Mesothelial cell of epicardium (in vitro differentiated cells): Measurements from ENCODE around the gene ATP2A2. TPM values are rescaled to one million over a fixed set of nuclear protein-coding genes. Genes with fewer than 3 reads are reported as not detected.
A peak's percentile ranks its signal among the peaks of the same experiment; 100 is the strongest.

Source experiments
- DNase-seq, 2 experiments: peaks; one replicate each; pipeline ENCODE4 v3.0.0; 2021; ENCODE audit warnings: low spot score in 2 of 2; ENCODE audit not compliant: unreplicated experiment in 2 of 2
- H3K27ac Mint-ChIP-seq: 2 replicates; pipeline ENCODE4 v1.8.0; 2021; ENCODE audit warnings: mixed read lengths
- H3K27me3 Mint-ChIP-seq: 2 replicates; pipeline ENCODE4 v1.8.0; 2021; ENCODE audit warnings: low read depth, mixed read lengths
- H3K36me3 Mint-ChIP-seq: 2 replicates; pipeline ENCODE4 v1.8.0; 2021; ENCODE audit warnings: mixed read lengths
- H3K4me1 Mint-ChIP-seq: 2 replicates; pipeline ENCODE4 v1.8.0; 2021; ENCODE audit warnings: mixed read lengths
- H3K4me3 Mint-ChIP-seq: 2 replicates; pipeline ENCODE4 v1.8.0; 2021; ENCODE audit warnings: mild to moderate bottlenecking, moderate library complexity, mixed read lengths
- H3K9me3 Mint-ChIP-seq: 2 replicates; pipeline ENCODE4 v1.8.0; 2021; ENCODE audit warnings: mixed read lengths
- CTCF ChIP-seq: fragments of 200-600 bp; sonication (generic); IDR thresholded peaks from one replicate; pipeline ENCODE4 v1.5.0; 2021; ENCODE audit warnings: antibody characterized with exemption; ENCODE audit not compliant: unreplicated experiment
- total RNA-seq: library from RNA; stranded (reverse); gene quantifications from 3 replicates; pipeline ENCODE4 v1.2.1, GENCODE V29; 2021

The ATP2A2 gene
- total RNA-seq, 1 donor from 2014 or later = 186 TPM

- Mint-ChIP-seq H3K36me3 (no peaks in the 10 kb centered on the region), H3K9me3 (no peaks in the 10 kb centered on the region), H3K27me3 (no peaks in the 10 kb centered on the region), H3K27ac (no peak overlapping the region), H3K4me3 (no peak overlapping the region), H3K4me1 (peaks cover 29% of the 10 kb centered on the region)
- DNase-seq = no peak
- no peak for TF ChIP-seq CTCF
Observed at GRCh38 chr12:110262442-110263388, 18.3 kb upstream of the ATP2A2 start.

- Mint-ChIP-seq H3K27ac (peak overlapping the region; percentile 86), H3K9me3 (no peaks in the 10 kb centered on the region), H3K4me3 (no peak overlapping the region), H3K27me3 (no peaks in the 10 kb centered on the region), H3K36me3 (no peaks in the 10 kb centered on the region), H3K4me1 (peaks cover 56% of the 10 kb centered on the region)
- DNase-seq = no peak
- TF ChIP-seq CTCF = no peak
Observed at GRCh38 chr12:110266381-110266960, 14.6 kb upstream of the ATP2A2 start.

- Mint-ChIP-seq H3K4me1 (peaks cover 56% of the 10 kb centered on the region), H3K9me3 (no peaks in the 10 kb centered on the region), H3K36me3 (no peaks in the 10 kb centered on the region), H3K27ac (peak overlapping the region; percentile 86), H3K4me3 (peak overlapping the region; percentile 27), H3K27me3 (no peaks in the 10 kb centered on the region)
- DNase-seq = peak; percentile 49 to 76
- TF ChIP-seq CTCF = no peak
Observed at GRCh38 chr12:110266980-110267620, 13.9 kb upstream of the ATP2A2 start.

GRCh38 chr12:110269622-110270124 is 11.4 kb upstream of the ATP2A2 start:
- Mint-ChIP-seq H3K27me3 (no peaks in the 10 kb centered on the region), H3K27ac (peak overlapping the region; percentile 86), H3K36me3 (no peaks in the 10 kb centered on the region), H3K4me1 (peaks cover 50% of the 10 kb centered on the region), H3K9me3 (no peaks in the 10 kb centered on the region), H3K4me3 (peak overlapping the region; percentile 5)
- DNase-seq = no peak
- no peak for TF ChIP-seq CTCF

GRCh38 chr12:110270125-110270962 is 10.7 kb upstream of the ATP2A2 start:
- peaks cover 50% of the 10 kb centered on the region for H3K4me1 Mint-ChIP-seq
- no peak overlapping the region for H3K4me3 Mint-ChIP-seq
- peak overlapping the region; percentile 86 for H3K27ac Mint-ChIP-seq
- no peaks in the 10 kb centered on the region for H3K9me3 Mint-ChIP-seq
- DNase-seq = no peak
- H3K27me3 Mint-ChIP-seq = no peaks in the 10 kb centered on the region
- TF ChIP-seq CTCF = no peak
- no peaks in the 10 kb centered on the region for H3K36me3 Mint-ChIP-seq
